ENCODE results near the gene TOLLIP. TPM values are rescaled to one million over a fixed set of nuclear protein-coding genes. Genes with fewer than 3 reads are reported as not detected.

The TOLLIP gene
- total RNA-seq, 4 donors from 2014 or later = 114 to 167 (median 129) TPM

GRCh38 chr11:1281326-1281973, 28.0 kb downstream of the TOLLIP start:
- intact Hi-C loops (cut with DNase I; ENCODE audit: low total_unique reads) = loop anchor here (10.0 kb wide), 1 partner anchor 223 kb away; no protein-coding TSS in a partner anchor
- WGBS, 2 donors = 53 to 58% methylated on average over 12 to 26 of the region's 33 CpGs
- TF ChIP-seq POLR2A (IDR thresholded peaks at IDR 0.05) (no peak), CTCF (IDR thresholded peaks at IDR 0.05) (no peak)
- no peak overlapping the region for H3K4me3 ChIP-seq (ENCODE audit: low read depth, poor library complexity, severe bottlenecking)
- no peak for DNase-seq (ENCODE audit: low spot score in 2 of 2)

- intact Hi-C loops (cut with DNase I; ENCODE audit: low total_unique reads) = loop anchor here (10.0 kb wide), 1 partner anchor 224 kb away; no protein-coding TSS in a partner anchor
- TF ChIP-seq CTCF (IDR thresholded peaks at IDR 0.05) (no peak), POLR2A (IDR thresholded peaks at IDR 0.05) (no peak)
- no peak for DNase-seq (ENCODE audit: low spot score in 2 of 2)
- WGBS, 2 donors = 94 to 95% methylated on average over 45 to 46 of the region's 46 CpGs
- H3K4me3 ChIP-seq (ENCODE audit: low read depth, poor library complexity, severe bottlenecking) = no peak overlapping the region
Measured at GRCh38 chr11:1280116-1281035, 29.1 kb downstream of the TOLLIP start.

- H3K4me3 ChIP-seq (ENCODE audit: low read depth, poor library complexity, severe bottlenecking) = no peak overlapping the region
- DNase-seq (ENCODE audit: low spot score in 2 of 2) = no peak
- TF ChIP-seq POLR2A (IDR thresholded peaks at IDR 0.05) = no peak
- TF ChIP-seq CTCF (IDR thresholded peaks at IDR 0.05) = no peak
- intact Hi-C loops (cut with DNase I; ENCODE audit: low total_unique reads) = loop anchor here (10.0 kb wide), 1 partner anchor 225 kb away; no protein-coding TSS in a partner anchor
- 94 to 95% methylated on average over 12 to 14 of the region's 14 CpGs for WGBS, 2 donors
Measured at GRCh38 chr11:1279674-1280055, 29.8 kb downstream of the TOLLIP start.

GRCh38 chr11:1278766-1279673, 30.4 kb downstream of the TOLLIP start:
- 94 to 96% methylated on average over 39 to 40 of the region's 40 CpGs for whole genome bisulfite sequencing, 2 donors
- H3K4me3 ChIP-seq (ENCODE audit: low read depth, poor library complexity, severe bottlenecking) = no peak overlapping the region
- intact Hi-C loops (cut with DNase I; ENCODE audit: low total_unique reads) = no loop called here
- no peak for TF ChIP-seq POLR2A (IDR thresholded peaks at IDR 0.05)
- TF ChIP-seq CTCF (IDR thresholded peaks at IDR 0.05) = no peak
- DNase-seq (ENCODE audit: low spot score in 2 of 2) = no peak

GRCh38 chr11:1277936-1278512, 31.4 kb downstream of the TOLLIP start:
- H3K4me3 ChIP-seq (ENCODE audit: low read depth, poor library complexity, severe bottlenecking) = no peak overlapping the region
- TF ChIP-seq POLR2A (IDR thresholded peaks at IDR 0.05) (no peak), CTCF (IDR thresholded peaks at IDR 0.05) (no peak)
- 91% methylated on average over 27 of the region's 27 CpGs for WGBS, 2 donors
- no peak for DNase-seq (ENCODE audit: low spot score in 2 of 2)
- intact Hi-C loops (cut with DNase I; ENCODE audit: low total_unique reads) = no loop called here
